Panc1 (cell line): ENCODE results near the gene FRYL.

Experiments used
- POLR2AphosphoS5 ChIP-seq: IDR thresholded peaks from 2 replicates; pipeline ENCODE4 v1.6.1; 2012; ENCODE audit warnings: mild to moderate bottlenecking, low read depth, low read length, moderate library complexity
- REST ChIP-seq, 2 experiments: IDR thresholded peaks; 2 replicates each; pipeline ENCODE4 v1.6.1; 2011 to 2012; ENCODE audit warnings: low read depth in 2 of 2, control low read depth in 1 of 2, low read length in 1 of 2, mild to moderate bottlenecking in 1 of 2, moderate library complexity in 1 of 2; ENCODE audit not compliant: insufficient read depth in 1 of 2
- TCF7L2 ChIP-seq: IDR thresholded peaks from 2 replicates; pipeline ENCODE4 v1.6.1; 2011; ENCODE audit warnings: mild to moderate bottlenecking, low read depth, low read length, inconsistent platforms
- TF ChIP-seq, protein P1 (sequence below): fragments of 450-650 bp; IDR thresholded peaks from 2 replicates; pipeline ENCODE4 v1.5.1; 2017; ENCODE audit warnings: mild to moderate bottlenecking

DNA sequence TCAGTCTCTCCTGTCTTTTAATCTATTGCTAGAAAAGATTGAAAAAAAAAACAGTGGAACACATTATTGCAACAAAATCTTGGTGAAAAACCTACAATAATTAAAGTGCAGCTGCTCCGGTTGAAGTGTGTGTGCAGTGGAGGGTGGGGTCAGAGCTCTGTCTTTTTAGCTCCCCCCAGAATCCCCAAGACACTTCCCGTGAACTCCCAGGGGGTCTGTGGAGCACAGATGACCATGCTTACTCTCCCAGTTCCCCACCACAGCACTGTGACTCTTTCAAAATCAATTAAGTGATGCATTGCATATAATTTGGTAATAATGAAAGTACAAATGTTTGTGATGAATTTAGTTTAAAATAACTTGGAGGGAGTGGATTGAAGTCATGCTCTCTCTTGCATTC, 312.6 kb downstream of the FRYL start:
- TF ChIP-seq, protein P1, sequence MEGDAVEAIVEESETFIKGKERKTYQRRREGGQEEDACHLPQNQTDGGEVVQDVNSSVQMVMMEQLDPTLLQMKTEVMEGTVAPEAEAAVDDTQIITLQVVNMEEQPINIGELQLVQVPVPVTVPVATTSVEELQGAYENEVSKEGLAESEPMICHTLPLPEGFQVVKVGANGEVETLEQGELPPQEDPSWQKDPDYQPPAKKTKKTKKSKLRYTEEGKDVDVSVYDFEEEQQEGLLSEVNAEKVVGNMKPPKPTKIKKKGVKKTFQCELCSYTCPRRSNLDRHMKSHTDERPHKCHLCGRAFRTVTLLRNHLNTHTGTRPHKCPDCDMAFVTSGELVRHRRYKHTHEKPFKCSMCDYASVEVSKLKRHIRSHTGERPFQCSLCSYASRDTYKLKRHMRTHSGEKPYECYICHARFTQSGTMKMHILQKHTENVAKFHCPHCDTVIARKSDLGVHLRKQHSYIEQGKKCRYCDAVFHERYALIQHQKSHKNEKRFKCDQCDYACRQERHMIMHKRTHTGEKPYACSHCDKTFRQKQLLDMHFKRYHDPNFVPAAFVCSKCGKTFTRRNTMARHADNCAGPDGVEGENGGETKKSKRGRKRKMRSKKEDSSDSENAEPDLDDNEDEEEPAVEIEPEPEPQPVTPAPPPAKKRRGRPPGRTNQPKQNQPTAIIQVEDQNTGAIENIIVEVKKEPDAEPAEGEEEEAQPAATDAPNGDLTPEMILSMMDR = no peak
- TF ChIP-seq POLR2AphosphoS5 (no peak), REST (IDR thresholded peaks at IDR 0.05; ENCODE audit: insufficient read depth in 1 of 2, low read depth in 2 of 2, low read length in 1 of 2) (no peak), TCF7L2 (no peak)
